ENCODE data around the gene MPHOSPH8.

The MPHOSPH8 gene

DNA sequence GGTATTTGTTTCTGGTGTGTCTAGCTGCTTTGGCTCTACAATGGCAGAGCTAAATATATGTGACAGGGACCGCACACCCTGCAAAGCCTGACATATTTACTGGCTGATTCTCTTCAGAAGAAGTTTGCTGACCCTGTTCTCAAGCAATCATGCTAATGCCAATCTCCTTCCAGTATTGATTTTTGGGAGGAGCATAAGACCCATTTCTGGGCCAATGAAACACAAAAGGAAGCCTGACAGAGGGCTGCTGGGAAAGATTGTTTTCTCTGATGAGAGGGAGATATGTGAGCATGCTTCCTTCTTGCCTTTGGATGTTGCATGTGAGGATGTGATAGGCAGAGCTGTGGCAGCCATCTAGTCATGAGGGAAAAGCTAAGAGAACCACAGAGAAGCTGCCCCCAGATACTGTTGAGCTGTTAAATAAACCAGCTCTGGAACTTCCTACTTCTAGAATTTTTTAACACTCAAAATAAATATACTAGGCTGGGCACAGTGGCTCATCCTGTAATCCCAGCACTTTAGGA is 40.7 kb upstream of the MPHOSPH8 start:
- H3K27ac ChIP-seq (ENCODE audit: low read depth, low read length), result no peak overlapping the region
- H3K79me2 ChIP-seq (ENCODE audit: control insufficient read depth, low read length), result no peaks in the 10 kb centered on the region
- no peaks in the 10 kb centered on the region for H3F3A ChIP-seq (ENCODE audit: control insufficient read depth, insufficient read depth)
- H3K4me1 ChIP-seq (ENCODE audit: control insufficient read depth, low read length), result peaks cover under 1% of the 10 kb centered on the region; the same call in 1 of the 2 replicates
- no peaks in the 10 kb centered on the region; the same call in 1 of the 2 replicates for H3K27me3 ChIP-seq (ENCODE audit: control insufficient read depth, low read length)
- no peak for TF ChIP-seq EZH2phosphoT487 (IDR thresholded peaks at IDR 0.05; ENCODE audit: borderline replicate concordance, low read length)
- TF ChIP-seq, protein P1, sequence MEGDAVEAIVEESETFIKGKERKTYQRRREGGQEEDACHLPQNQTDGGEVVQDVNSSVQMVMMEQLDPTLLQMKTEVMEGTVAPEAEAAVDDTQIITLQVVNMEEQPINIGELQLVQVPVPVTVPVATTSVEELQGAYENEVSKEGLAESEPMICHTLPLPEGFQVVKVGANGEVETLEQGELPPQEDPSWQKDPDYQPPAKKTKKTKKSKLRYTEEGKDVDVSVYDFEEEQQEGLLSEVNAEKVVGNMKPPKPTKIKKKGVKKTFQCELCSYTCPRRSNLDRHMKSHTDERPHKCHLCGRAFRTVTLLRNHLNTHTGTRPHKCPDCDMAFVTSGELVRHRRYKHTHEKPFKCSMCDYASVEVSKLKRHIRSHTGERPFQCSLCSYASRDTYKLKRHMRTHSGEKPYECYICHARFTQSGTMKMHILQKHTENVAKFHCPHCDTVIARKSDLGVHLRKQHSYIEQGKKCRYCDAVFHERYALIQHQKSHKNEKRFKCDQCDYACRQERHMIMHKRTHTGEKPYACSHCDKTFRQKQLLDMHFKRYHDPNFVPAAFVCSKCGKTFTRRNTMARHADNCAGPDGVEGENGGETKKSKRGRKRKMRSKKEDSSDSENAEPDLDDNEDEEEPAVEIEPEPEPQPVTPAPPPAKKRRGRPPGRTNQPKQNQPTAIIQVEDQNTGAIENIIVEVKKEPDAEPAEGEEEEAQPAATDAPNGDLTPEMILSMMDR (IDR thresholded peaks at IDR 0.05; ENCODE audit: low read depth, low read length, poor library complexity, severe bottlenecking), result no peak
- no peak overlapping the region for H3K4me2 ChIP-seq (ENCODE audit: low read length)
- H3K36me3 ChIP-seq (ENCODE audit: control insufficient read depth, low read length), result no peaks in the 10 kb centered on the region
- no peak overlapping the region for H3K4me3 ChIP-seq (ENCODE audit: low read length)
- no peaks in the 10 kb centered on the region for H3K9me3 ChIP-seq (ENCODE audit: control insufficient read depth, insufficient read depth, low read length)
- no peaks in the 10 kb centered on the region for H4K20me1 ChIP-seq (ENCODE audit: control insufficient read depth, insufficient read depth, low read depth, low read length)
- no peaks in the 10 kb centered on the region for H3K9me2 ChIP-seq (replicated peaks; ENCODE audit: control insufficient read depth, low read length)

DNA sequence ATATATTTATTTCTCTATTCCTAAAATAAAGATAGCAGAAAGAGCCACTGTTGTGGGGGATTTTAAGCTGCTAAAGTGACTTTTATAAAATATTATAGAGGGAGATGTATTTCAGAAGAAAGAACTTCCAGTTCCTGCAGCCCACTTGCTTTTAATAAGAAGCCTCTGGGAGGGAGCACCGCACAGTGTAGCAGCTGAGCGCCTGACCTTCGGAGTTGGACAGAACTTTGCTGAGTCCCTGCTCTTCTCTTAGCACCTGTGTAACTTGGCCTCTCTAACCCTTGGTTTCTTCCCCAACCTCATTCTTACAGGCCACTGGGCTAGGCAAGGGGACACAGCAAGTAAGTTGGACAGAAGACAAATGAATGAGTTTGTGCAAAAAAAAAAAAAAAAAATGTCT is 37.4 kb upstream of the MPHOSPH8 start:
- Histone ChIP-seq H3K9me3 (ENCODE audit: control insufficient read depth, insufficient read depth, low read length) (no peaks in the 10 kb centered on the region), H3K27me3 (ENCODE audit: control insufficient read depth, low read length) (no peaks in the 10 kb centered on the region; the same call in 1 of the 2 replicates), H3K36me3 (ENCODE audit: control insufficient read depth, low read length) (no peaks in the 10 kb centered on the region), H3K4me3 (ENCODE audit: low read length) (no peak overlapping the region), H3F3A (ENCODE audit: control insufficient read depth, insufficient read depth) (no peaks in the 10 kb centered on the region), H4K20me1 (ENCODE audit: control insufficient read depth, insufficient read depth, low read depth, low read length) (no peaks in the 10 kb centered on the region), H3K4me2 (ENCODE audit: low read length) (no peak overlapping the region), H3K79me2 (ENCODE audit: control insufficient read depth, low read length) (no peaks in the 10 kb centered on the region), H3K9me2 (replicated peaks; ENCODE audit: control insufficient read depth, low read length) (no peaks in the 10 kb centered on the region), H3K27ac (ENCODE audit: low read depth, low read length) (no peak overlapping the region), H3K4me1 (ENCODE audit: control insufficient read depth, low read length) (no peaks in the 10 kb centered on the region)
- TF ChIP-seq, protein P1 (IDR thresholded peaks at IDR 0.05; ENCODE audit: low read depth, low read length, poor library complexity, severe bottlenecking), result no peak
- no peak for TF ChIP-seq EZH2phosphoT487 (IDR thresholded peaks at IDR 0.05; ENCODE audit: borderline replicate concordance, low read length)

DNA sequence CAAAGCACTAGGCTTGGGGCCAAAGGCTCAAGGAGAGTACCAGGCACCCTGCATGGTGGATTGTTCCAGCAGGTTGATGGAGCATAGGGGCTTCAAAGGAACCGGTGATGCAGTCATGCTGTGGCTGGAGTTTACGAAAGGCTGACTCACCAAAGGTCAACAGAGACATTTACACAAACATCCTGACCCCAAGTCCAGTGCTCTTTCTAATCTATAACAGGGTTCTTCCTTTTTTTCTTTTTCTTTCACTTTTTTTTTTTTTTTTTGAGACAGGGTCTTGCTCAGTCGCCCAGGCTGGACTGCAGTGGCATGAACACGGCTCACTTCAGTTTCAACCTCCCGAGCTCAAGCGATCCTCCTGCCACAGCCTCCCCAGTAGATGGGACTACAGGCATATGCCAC is 36.5 kb upstream of the MPHOSPH8 start:
- no peak overlapping the region for H3K27ac ChIP-seq (ENCODE audit: low read depth, low read length)
- no peaks in the 10 kb centered on the region for H3K36me3 ChIP-seq (ENCODE audit: control insufficient read depth, low read length)
- no peaks in the 10 kb centered on the region for H3K4me1 ChIP-seq (ENCODE audit: control insufficient read depth, low read length)

DNA sequence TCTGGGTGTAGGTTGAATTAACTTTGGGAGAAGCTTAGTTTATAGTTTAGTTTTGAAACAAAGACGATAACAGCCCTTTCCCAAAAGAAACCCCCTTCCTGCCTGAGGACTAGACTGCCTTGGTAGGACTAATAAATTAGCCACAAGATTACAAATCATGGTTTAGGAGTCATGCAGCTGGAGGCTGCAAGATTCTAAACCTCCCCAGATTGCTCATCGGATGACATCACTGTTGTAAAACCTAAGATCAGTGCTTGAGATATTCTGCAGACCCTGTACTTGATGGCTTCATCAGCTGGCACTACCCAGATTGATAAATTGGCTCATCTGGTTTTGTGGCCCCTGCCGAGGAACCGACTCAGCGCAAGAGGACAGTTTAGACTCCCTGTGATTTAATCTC is 35.9 kb upstream of the MPHOSPH8 start:
- no peak overlapping the region for H3K27ac ChIP-seq (ENCODE audit: low read depth, low read length)

More for the DNA sequence above, 36.5 kb upstream of the MPHOSPH8 start:
- no peak for TF ChIP-seq EZH2phosphoT487 (IDR thresholded peaks at IDR 0.05; ENCODE audit: borderline replicate concordance, low read length)
- Histone ChIP-seq H3K9me3 (ENCODE audit: control insufficient read depth, insufficient read depth, low read length) (no peaks in the 10 kb centered on the region), H4K20me1 (ENCODE audit: control insufficient read depth, insufficient read depth, low read depth, low read length) (no peaks in the 10 kb centered on the region), H3K9me2 (replicated peaks; ENCODE audit: control insufficient read depth, low read length) (no peaks in the 10 kb centered on the region), H3F3A (ENCODE audit: control insufficient read depth, insufficient read depth) (no peaks in the 10 kb centered on the region), H3K4me2 (ENCODE audit: low read length) (no peak overlapping the region), H3K79me2 (ENCODE audit: control insufficient read depth, low read length) (no peaks in the 10 kb centered on the region), H3K27me3 (ENCODE audit: control insufficient read depth, low read length) (peaks cover 1% of the 10 kb centered on the region), H3K4me3 (ENCODE audit: low read length) (no peak overlapping the region)

More for the DNA sequence above, 35.9 kb upstream of the MPHOSPH8 start:
- H3K36me3 ChIP-seq (ENCODE audit: control insufficient read depth, low read length), result no peaks in the 10 kb centered on the region
- no peaks in the 10 kb centered on the region for H3K79me2 ChIP-seq (ENCODE audit: control insufficient read depth, low read length)
- no peaks in the 10 kb centered on the region for H3K4me1 ChIP-seq (ENCODE audit: control insufficient read depth, low read length)
- no peaks in the 10 kb centered on the region for H3K9me3 ChIP-seq (ENCODE audit: control insufficient read depth, insufficient read depth, low read length)
- H4K20me1 ChIP-seq (ENCODE audit: control insufficient read depth, insufficient read depth, low read depth, low read length), result no peaks in the 10 kb centered on the region
- no peak overlapping the region for H3K4me3 ChIP-seq (ENCODE audit: low read length)
- H3K4me2 ChIP-seq (ENCODE audit: low read length), result no peak overlapping the region
- H3F3A ChIP-seq (ENCODE audit: control insufficient read depth, insufficient read depth), result no peaks in the 10 kb centered on the region
- H3K9me2 ChIP-seq (replicated peaks; ENCODE audit: control insufficient read depth, low read length), result no peaks in the 10 kb centered on the region
- H3K27me3 ChIP-seq (ENCODE audit: control insufficient read depth, low read length), result peaks cover 6% of the 10 kb centered on the region
- TF ChIP-seq, protein P1 (IDR thresholded peaks at IDR 0.05; ENCODE audit: low read depth, low read length, poor library complexity, severe bottlenecking), result no peak
- no peak for TF ChIP-seq EZH2phosphoT487 (IDR thresholded peaks at IDR 0.05; ENCODE audit: borderline replicate concordance, low read length)

Measured in DOHH2 (cell line).